GM19467 (cell line): ENCODE results near the gene PLPPR4.
"Not testable (repeated sequence)": the region's sequence is repeated elsewhere in the genome, so short reads cannot be mapped to it uniquely, and the experiment has no call there.

ENCODE experiments used
- ATAC-seq: cut with Tn5 transposase; IDR thresholded peaks from one replicate; pipeline ENCODE4 v1.9.1; 2021; ENCODE audit warnings: mild to moderate bottlenecking, moderate library complexity; ENCODE audit not compliant: unreplicated experiment

PLPPR4 gene, protein sequence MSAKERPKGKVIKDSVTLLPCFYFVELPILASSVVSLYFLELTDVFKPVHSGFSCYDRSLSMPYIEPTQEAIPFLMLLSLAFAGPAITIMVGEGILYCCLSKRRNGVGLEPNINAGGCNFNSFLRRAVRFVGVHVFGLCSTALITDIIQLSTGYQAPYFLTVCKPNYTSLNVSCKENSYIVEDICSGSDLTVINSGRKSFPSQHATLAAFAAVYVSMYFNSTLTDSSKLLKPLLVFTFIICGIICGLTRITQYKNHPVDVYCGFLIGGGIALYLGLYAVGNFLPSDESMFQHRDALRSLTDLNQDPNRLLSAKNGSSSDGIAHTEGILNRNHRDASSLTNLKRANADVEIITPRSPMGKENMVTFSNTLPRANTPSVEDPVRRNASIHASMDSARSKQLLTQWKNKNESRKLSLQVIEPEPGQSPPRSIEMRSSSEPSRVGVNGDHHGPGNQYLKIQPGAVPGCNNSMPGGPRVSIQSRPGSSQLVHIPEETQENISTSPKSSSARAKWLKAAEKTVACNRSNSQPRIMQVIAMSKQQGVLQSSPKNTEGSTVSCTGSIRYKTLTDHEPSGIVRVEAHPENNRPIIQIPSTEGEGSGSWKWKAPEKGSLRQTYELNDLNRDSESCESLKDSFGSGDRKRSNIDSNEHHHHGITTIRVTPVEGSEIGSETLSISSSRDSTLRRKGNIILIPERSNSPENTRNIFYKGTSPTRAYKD

DNA sequence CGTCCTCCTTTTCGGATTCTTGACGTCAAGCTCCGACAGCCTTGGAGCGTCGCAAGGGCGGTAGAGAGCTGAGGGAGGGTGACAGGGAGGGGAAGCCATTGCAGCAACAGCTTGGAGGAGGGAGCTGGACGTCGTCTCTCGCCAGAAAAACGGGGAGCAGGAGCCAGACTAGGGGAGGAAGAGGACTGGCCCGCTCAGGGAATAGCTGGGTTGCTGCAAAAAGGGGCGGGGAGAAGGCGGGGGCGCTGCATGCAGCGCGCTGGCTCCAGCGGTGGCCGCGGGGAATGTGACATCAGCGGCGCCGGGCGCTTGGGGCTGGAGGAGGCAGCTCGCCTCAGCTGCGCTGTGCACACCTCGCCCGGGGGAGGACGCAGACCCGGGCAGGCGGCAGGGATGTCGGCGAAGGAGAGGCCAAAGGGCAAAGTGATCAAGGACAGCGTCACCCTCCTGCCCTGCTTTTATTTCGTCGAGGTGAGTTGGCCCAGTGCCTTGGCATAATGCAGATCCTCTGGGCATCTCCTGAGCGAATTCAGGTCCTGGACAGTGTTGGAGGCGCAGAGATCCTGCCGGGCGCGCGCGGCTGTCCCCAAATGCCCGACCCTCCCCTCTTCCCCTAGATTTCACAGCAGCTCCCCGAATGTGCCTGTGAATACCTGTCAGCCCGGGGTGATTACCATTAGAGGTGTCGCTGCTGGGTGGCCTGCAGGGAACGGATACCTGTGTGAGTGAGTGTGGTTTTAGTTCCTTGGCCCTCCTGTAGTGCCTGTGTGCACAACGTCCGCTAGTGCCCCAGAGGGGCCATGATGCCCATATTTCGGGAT lies at the start of gene PLPPR4:
Gene PLPPR4, plus strand, starts transcription at position 292 of the 821 bp plus-strand sequence. Its CDS starts 102 bp downstream, at position 394.
- ATAC-seq, result no peak

DNA sequence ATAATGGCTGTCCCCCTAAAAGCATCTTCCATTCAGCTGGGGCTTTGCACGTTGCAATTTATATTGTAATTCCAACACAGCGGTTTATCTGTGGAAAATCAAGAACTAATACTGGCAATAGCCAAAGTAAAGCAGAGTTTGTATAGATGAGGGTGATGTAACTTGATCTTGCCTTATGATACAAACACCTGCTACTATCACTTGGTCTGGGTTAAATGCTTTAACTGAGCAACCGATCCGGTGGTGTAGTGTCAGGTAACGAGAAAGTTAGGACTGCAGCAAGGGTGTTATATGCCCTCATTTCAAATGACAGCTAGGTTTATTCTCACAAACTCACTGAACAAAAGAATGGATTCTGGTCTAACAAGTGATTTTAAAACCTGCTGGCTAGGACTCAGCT lies 47.3 kb upstream of the PLPPR4 start:
- no peak for ATAC-seq

DNA sequence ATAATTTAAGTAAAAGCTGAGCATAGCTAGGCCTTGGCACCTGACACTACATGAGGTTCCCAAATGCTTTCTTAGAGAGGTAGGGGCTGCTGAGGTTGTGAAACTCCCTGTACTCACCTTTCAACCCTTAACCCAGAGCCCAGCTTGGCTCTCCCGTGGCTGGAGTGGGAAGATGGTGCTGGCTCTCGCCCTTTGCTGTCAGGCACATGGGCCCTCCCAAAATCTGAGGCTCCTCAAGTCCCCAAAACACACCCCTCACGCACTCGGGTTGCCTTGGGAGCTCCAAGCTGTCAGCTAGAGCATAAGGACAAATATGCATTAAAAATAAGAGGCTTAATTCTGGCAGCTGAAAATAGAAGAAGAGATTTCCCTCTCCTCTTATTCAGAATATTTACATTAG lies 46.7 kb upstream of the PLPPR4 start:
- ATAC-seq, result no peak

DNA sequence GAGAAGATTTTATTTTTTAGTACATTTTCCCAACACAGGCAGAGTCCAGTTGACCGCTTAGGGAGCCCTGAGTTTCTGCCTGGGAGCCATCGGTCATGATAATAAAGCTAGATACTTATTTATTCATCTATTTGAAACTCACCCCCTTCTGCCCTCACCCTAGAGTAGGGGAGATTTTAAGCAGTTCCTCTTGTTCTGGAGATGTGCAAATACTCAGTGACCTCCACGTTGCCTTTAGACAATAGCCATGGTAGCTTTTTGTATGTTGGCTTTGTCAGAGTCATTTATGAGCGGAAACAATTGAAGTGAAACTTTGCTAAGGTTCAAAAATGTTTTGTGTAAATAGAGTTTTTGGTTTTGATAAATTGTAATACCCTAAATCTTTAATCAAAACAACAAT lies 45.7 kb upstream of the PLPPR4 start:
- no peak for ATAC-seq

DNA sequence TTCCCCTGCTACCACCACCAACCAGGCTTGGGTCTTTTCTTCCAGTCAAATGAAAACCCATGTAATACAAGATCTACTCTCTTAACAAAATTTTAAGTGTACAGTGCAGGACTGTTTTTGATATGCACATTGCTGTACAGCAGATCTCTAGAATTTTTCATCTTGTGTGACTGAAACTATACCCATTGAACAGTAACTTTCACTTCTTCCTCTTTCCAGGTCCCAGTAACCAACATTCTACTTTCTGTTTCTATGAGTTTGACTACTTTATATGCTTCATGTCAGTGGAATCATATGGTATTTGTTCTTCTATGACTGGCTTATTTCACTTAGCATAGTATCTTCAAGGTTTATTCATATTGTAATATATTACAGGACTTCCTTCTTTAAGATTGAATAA lies 45.3 kb upstream of the PLPPR4 start:
- peak; percentile 92 for ATAC-seq

DNA sequence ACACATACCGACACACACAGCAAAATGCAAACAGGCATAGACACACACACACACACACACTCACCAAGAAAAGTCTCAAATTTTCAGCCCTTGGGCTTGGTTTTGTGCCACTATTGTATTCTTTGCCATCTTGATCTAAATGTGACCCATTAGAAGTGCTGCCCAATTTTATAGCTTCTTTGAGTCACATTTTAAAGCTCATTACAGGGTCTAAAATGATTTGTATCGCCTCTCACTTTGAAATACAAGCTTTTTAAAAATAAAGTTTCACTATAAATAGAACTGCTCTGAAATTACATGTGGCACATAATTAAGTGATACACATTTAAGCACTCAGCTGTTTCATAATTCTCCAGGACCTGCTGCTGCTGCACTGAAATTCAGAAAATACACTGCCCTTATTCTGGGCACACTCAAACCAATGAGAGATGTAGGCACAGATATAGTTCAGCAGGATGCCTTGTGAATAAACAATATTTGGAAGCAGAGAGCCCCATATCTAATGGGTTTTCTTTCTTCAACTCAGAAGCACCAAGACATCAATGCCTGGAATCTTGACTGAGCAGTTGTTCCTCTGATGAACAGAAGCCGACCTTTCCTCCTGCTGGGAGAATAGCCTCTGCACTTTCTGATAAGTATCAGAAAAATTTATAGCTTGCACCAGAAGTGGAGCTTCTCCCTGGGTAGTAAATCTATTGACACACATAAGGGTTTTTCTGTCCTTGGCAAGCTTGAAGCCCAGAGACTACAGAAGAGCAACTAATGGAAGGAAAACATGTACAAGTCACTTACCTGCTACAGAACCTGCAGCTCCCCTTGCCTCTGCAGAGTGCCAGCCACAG lies 37.0 kb upstream of the PLPPR4 start:
- ATAC-seq, result no peak

DNA sequence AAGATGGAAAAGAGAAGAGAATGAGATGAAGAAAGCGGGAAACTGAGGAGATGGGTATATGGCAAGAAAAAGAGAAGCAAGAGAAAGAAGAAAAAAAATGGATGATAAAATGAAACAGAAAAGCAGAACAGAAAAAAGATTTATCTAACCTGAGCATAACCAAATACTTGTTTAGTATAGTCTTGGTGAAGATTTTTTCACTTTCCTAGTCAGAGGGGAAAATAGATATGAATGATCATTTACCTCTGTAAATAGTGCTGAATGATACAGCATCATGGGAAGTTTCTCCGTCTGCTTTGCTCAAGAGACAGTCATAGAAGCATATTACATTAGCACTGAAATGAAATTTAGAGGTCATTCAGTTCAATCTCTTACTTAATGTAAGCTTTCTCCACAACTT lies 36.1 kb upstream of the PLPPR4 start:
- no peak for ATAC-seq

DNA sequence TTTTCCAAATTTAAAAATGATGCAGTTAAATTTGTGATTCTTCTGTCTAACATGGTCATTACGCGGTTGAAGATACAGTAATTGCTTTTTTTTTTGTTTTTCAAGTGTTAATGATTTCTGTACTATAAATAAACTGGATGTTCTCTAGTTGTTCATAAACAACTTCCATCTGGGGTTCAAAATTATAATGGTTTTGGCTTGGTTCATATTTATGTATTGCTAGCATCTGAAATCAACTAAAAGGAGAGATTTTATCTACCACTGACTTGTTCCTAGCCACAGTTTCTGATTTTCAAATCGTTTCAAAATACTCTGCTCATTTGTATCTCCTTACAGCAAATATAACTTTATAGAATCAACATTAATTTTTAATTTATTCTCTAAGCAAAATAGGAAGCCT lies 35.2 kb upstream of the PLPPR4 start:
- ATAC-seq, result no peak

DNA sequence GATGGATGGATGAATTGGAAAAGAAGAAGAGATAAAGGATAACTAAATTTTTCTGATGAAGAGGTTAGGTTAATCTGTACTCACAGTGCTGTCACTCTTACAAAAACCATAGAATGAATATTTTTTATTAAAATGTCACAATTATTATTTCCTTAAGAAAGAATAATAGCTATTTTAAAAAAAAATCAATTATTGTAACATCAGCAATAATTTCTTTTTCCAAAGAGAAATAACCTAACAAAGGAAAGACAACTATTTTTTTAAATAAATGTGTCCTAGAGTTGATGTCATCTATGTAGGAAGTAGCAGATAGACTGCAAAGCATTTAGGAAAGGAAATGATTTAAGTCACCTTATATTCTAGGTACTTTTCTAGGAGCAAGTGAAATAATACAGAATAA lies 33.6 kb upstream of the PLPPR4 start:
- no peak for ATAC-seq

DNA sequence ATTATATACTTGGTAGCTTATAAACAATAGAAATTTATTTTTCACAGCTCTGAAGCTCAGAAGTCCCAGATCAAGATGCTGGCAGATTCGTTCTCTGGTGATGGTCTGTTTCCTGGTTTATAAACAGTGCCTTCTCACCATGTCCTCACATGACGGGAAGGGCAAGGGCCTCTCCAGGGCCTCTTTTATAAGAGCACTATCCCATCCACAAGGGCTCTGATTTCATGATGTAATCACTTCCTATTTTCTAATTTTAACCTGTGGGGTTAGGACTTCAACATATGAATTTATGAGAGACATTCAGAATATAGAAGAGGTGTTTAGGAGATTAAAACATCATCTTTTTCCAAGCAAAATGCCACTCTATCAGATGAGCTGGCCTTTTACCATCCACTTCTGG lies 32.1 kb upstream of the PLPPR4 start:
- no peak for ATAC-seq

DNA sequence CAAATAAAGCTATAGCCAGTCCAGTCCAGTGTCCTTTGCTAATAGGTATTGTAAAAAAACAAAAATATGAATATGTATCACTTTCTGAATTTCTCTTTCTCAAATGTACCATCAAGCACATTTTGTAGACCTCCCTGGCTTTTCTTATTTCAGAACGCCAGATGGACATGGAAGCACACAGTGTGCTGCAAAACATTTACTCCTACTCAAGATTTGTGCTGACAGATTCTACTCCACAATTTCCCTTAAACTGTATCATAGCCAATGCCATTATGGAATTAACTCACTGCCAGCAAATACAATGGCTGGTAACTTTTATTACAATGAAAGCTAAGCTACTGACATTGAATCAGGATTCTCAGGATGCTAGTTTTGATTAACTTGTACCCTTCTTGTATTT lies 30.8 kb upstream of the PLPPR4 start:
- no peak for ATAC-seq

DNA sequence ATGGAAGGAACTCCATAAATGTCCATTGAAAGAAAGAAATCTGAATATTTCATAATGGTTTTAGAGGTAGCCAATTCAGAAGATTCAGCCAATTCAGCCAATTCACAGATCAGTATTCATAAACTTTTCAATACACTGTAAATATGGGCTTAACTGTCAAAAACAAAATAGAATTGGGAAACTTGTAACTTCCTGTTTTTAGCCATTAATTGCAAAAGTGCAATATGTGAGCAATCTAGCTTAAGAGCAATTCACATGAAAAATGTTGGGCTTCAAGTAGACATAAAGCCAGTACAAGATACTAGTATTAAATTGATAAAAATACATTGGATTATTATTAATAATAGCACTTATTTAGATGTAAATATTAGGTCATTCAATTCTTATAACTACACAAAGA lies 27.5 kb upstream of the PLPPR4 start:
- ATAC-seq, result no peak

DNA sequence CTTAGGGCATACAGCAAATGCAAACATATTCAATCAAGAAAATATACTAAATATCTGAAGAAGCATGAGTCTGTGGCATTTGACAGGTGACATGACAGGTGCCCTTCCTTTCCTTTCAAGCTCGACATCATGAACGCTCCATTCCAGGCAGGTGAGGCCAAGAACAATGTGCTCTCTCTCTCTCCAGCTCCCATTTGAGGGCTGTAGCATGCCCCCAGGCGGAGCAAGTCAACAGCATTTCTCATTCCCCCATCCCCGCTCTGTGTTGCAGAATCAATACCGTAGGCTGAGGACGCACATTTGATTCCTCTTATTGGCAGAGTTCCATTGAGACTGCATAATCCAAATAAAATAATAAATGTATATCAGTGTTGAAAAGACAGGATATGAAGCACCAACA lies 24.6 kb upstream of the PLPPR4 start:
- no peak for ATAC-seq

DNA sequence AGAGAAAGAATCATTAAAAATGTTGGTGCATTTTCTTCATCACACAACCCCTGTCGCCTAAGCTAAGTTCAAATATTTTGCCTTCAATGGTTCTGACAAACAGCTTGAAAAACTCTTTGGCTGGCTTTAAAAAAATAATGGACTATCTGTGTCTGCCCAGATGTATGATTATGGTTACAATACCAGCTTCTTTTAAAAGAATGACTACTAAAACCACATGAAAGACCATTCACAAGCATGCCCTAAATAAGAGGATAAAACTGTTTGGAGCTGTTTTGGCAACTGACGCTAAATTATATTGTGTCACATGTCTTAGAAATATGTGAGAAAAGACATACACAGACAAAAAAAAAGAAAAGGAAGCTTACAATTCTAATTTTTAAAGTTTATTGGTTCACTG lies 23.7 kb upstream of the PLPPR4 start:
- ATAC-seq, result no peak

DNA sequence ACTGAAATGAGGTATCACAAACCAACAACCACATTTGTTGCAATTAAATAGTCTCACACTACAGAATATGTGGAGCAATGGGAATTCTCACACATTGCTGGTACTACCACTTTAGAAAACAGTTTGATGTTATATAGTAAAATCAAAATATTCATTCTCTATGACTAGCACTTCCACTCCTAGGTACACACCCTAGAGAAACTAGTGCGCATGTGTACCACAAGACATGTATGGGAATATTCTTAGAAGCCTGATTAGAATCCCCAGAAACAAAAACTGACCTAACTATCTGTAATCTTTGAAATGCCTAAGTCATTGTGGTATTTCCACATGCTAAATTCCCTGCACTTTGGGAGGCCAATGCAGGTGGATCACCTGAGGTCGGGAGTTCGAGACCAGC lies 18.1 kb upstream of the PLPPR4 start:
- no peak for ATAC-seq

DNA sequence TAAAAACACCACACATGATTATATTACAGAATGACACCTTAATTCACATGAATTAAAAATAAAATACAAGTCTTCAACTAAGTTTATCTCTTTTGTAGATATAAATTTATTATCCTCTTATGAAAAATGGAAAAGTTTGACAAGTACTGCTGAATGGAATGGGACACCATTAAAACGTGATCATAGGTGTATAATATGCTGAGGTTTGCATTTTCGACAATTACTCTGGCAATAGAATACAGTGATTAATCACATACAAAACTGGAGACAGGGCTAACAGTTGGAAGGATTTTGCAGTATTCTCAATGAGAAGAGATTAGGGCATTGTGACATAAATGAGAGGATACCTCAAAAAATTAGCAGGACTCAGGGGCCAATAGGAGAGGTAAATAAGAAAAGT lies 17.1 kb upstream of the PLPPR4 start:
- no peak for ATAC-seq

DNA sequence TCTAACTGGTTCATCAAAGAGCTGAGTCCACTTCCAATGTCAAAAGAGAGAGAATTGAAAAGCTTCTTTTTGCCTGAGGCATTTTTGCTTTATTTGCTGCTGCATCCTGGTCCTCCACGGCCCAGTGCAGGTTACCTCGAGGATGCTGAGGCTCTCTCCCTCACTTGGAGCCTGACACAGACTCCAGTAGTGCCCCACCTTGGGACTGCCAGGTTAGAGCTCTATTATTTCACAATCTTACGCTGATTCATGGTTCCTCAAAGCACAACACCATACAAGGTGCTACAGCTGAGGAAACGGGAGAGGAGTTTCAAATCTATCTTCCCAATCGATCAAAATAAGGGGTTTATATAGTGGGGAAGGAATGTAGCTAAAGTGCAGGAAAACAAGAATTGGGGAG lies 13.6 kb upstream of the PLPPR4 start:
- no peak for ATAC-seq

DNA sequence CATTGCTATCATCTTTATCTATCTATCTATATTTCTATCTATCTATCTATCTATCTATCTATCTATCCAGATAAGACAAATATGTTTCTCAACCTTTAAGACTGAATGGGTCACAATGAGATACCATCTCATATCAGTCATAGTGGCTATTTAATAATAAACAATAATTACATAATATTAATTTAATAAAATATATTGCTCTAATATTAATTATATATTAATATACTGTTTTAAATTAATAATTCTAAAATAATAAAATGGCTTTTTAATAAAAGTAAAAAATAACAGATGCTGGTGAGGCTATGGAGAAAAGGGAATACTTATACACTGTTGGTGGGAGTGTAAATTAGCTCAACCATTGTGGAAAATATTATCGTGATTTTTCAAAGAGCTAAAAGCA lies 13.0 kb upstream of the PLPPR4 start:
- no peak for ATAC-seq

DNA sequence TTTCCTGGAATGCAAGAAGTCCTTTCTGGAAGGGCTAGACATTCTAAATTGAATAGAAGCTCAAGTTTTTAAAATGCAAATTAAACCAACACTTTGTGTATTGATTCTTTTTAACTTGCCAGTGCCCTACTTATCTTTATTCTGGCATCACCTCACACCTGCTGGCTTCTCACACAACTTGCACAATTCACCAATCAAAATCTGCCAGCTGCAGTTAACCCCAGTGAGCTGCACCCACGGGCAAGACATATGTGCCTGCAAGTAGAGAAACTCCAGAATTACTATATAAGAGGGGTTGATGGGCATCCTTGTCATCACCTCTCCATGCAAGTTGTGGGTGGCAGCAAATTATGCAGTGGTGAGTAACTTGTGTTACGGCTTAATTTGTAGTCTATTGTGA lies 11.7 kb upstream of the PLPPR4 start:
- ATAC-seq, result no peak

DNA sequence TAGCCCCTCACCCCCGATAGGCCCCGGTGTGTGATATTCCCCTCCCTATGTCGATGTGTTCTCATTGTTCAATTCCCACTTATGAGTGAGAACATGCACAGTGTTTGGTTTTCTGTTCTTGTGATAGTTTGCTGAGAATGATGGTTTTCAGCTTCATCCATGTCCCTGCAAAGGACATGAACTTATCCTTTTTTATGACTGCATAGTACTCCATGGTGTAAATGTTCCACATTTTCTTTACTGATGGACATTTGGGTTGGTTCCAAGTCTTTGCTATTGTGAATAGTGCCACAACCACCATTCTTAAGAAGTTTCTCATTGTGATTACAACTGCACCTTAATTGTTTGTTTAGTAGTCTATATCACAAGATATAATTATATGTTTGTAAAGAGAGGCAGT lies 3.9 kb upstream of the PLPPR4 start:
- not testable (repeated sequence) for ATAC-seq

DNA sequence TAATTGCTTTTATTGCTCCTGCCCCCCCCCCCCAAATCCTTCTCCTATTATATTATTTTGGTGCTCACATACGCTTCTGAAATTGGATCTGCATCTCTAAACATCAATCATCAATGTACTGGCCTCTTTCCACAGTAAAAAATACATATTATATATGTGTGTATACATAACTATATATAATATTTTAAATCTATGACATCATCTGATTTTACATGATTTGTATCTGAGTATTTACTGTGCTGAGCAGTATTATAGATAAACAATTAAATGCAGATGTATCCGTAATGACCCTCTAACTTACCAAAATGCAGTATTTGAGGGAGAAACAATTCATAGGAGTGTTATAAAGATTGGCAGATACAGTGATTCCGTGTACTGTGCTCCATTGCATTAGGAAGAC lies 832 bp downstream of the PLPPR4 start:
- ATAC-seq, result no peak
